Inflammatory macrophage treated with lipopolysaccharide for 1 hour (primary cell): ENCODE results near the gene DHCR24.
A peak's percentile ranks its signal among the peaks of the same experiment; 100 is the strongest.

Source experiments
- DNase-seq, 2 donors: peaks; one replicate each; pipeline ENCODE4 v3.0.0-alpha.2; 2020 to 2022

DHCR24 gene

GRCh38 chr1:54863267-54863665, 23.7 kb downstream of the DHCR24 start:
- no peak for DNase-seq

GRCh38 chr1:54861070-54861761, 25.8 kb downstream of the DHCR24 start:
- no peak for DNase-seq

GRCh38 chr1:54859700-54860391, 27.1 kb downstream of the DHCR24 start:
- DNase-seq: no peak

GRCh38 chr1:54857746-54858561, 29.0 kb downstream of the DHCR24 start:
- peak; percentile 19 to 56 for DNase-seq

- DNase-seq: no peak
These were observed 29.9 kb downstream of the DHCR24 start for GRCh38 chr1:54857141-54857540.

GRCh38 chr1:54854381-54855020, 32.5 kb downstream of the DHCR24 start:
- DNase-seq: no peak

GRCh38 chr1:54853793-54854370, 33.1 kb downstream of the DHCR24 start:
- no peak for DNase-seq

- no peak for DNase-seq
These were observed 33.8 kb downstream of the DHCR24 start for GRCh38 chr1:54853096-54853792.

- DNase-seq: no peak
These were observed 35.0 kb downstream of the DHCR24 start for GRCh38 chr1:54851936-54852524.

- DNase-seq: no peak
These were observed 35.6 kb downstream of the DHCR24 start for GRCh38 chr1:54851406-54851805.

- DNase-seq: peak; percentile 66 to 91
These were observed 36.3 kb downstream of the DHCR24 start for GRCh38 chr1:54850737-54851136.

GRCh38 chr1:54850069-54850730, 36.8 kb downstream of the DHCR24 start:
- DNase-seq: no peak

- no peak for DNase-seq
These were observed 37.6 kb downstream of the DHCR24 start for GRCh38 chr1:54849219-54850068.

- no peak for DNase-seq
These were observed 38.7 kb downstream of the DHCR24 start for GRCh38 chr1:54848134-54848948.

GRCh38 chr1:54846716-54847284, 40.2 kb downstream of the DHCR24 start:
- DNase-seq: no peak

GRCh38 chr1:54846301-54846700, 40.7 kb downstream of the DHCR24 start:
- DNase-seq: no peak

GRCh38 chr1:54845772-54846171, 41.2 kb downstream of the DHCR24 start:
- no peak for DNase-seq

GRCh38 chr1:54844564-54844963, 42.4 kb downstream of the DHCR24 start:
- no peak for DNase-seq

GRCh38 chr1:54843449-54843848, 43.5 kb downstream of the DHCR24 start:
- no peak for DNase-seq
